Activated T-helper 17 cell treated with anti-CD3 and anti-CD28 coated beads, Interleukin-2, amount 50 U/mL, for 72 hours (primary cell): Measurements from ENCODE around the gene USP26. TPM values are rescaled to one million over a fixed set of nuclear protein-coding genes. Genes with fewer than 3 reads are reported as not detected.
"Not testable (repeated sequence)": the region's sequence is repeated elsewhere in the genome, so short reads cannot be mapped to it uniquely, and the experiment has no call there.

ENCODE experiments used
- ATAC-seq: fragments of 150-1000 bp; cut with Tn5 transposase; replicated peaks from 2 replicates; pipeline ENCODE4 v1.10.0; 2021; ENCODE audit warnings: mild to moderate bottlenecking, moderate library complexity
- H3K27ac Mint-ChIP-seq: one replicate; pipeline ENCODE4 v1.8.0; 2022; ENCODE audit warnings: mixed read lengths
- H3K27me3 Mint-ChIP-seq: one replicate; pipeline ENCODE4 v1.8.0; 2022; ENCODE audit warnings: mixed read lengths
- H3K36me3 Mint-ChIP-seq: one replicate; pipeline ENCODE4 v1.8.0; 2022; ENCODE audit warnings: low read depth, mild to moderate bottlenecking, mixed read lengths
- H3K4me1 Mint-ChIP-seq: one replicate; pipeline ENCODE4 v1.8.0; 2022; ENCODE audit warnings: mixed read lengths
- H3K4me3 Mint-ChIP-seq: one replicate; pipeline ENCODE4 v1.8.0; 2022; ENCODE audit warnings: mild to moderate bottlenecking, mixed read lengths
- H3K9me3 Mint-ChIP-seq: one replicate; pipeline ENCODE4 v1.8.0; 2022; ENCODE audit warnings: mixed read lengths
- total RNA-seq, 2 donors: library from RNA; stranded (reverse); gene quantifications; one replicate each; pipeline ENCODE4 v1.2.3, GENCODE V29; 2022

Gene USP26, protein sequence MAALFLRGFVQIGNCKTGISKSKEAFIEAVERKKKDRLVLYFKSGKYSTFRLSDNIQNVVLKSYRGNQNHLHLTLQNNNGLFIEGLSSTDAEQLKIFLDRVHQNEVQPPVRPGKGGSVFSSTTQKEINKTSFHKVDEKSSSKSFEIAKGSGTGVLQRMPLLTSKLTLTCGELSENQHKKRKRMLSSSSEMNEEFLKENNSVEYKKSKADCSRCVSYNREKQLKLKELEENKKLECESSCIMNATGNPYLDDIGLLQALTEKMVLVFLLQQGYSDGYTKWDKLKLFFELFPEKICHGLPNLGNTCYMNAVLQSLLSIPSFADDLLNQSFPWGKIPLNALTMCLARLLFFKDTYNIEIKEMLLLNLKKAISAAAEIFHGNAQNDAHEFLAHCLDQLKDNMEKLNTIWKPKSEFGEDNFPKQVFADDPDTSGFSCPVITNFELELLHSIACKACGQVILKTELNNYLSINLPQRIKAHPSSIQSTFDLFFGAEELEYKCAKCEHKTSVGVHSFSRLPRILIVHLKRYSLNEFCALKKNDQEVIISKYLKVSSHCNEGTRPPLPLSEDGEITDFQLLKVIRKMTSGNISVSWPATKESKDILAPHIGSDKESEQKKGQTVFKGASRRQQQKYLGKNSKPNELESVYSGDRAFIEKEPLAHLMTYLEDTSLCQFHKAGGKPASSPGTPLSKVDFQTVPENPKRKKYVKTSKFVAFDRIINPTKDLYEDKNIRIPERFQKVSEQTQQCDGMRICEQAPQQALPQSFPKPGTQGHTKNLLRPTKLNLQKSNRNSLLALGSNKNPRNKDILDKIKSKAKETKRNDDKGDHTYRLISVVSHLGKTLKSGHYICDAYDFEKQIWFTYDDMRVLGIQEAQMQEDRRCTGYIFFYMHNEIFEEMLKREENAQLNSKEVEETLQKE
- not detected for total RNA-seq

DNA sequence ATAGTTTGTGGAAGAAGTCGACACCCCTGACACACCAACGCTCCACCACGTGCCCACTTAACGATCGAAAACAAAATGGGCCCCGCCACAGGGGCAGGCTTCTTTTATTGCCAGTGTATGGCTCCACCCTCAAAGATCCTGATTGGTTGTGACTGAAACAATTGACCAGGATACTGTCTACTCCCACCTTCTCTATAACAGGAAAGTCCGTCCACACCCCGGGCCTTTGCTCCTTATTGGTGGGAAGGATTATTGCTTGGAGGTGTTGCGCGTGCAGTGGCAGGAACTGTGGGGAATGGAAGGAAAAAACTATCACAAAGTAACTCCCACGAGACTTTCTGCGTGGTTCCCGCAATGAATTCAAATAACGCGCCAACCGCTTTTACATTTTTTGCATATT is at the start of gene USP26:
TSS of gene USP26 (minus strand) at position 79 of the 400 bp plus-strand sequence. CDS start 68,889 bp downstream, outside the sequence.
- H3K27me3 Mint-ChIP-seq, result no peaks in the 10 kb centered on the region
- H3K9me3 Mint-ChIP-seq, result no peaks in the 10 kb centered on the region
- no peak within 1 kb of the TSS for H3K4me3 Mint-ChIP-seq
- no peak for ATAC-seq
- H3K36me3 Mint-ChIP-seq, result no peaks in the 10 kb centered on the region
- no peaks in the 10 kb centered on the region for H3K4me1 Mint-ChIP-seq
- no peak within 1 kb of the TSS for H3K27ac Mint-ChIP-seq

DNA sequence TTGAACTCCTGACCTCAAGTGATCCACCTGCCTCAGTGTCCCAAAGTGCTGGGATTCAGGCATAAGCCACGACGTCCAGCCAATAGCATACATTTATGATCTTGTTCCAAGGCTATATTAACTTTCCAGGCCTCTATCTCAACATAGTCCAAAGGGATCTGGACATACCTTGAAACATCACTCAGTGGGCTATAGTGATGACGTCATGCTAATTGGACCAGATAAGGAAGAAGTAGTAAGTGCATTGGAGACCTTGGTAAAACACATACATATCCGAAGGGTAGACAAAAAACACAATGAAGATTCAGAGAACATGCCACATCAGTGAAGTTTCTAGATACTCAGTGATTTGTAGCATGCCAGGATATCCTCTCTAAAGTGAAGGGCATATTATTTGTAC is 37.4 kb upstream of the USP26 start:
- Mint-ChIP-seq H3K36me3 (no peaks in the 10 kb centered on the region), H3K4me3 (no peak overlapping the region), H3K27me3 (no peaks in the 10 kb centered on the region), H3K9me3 (no peaks in the 10 kb centered on the region), H3K27ac (no peak overlapping the region), H3K4me1 (no peaks in the 10 kb centered on the region)
- ATAC-seq, result no peak

DNA sequence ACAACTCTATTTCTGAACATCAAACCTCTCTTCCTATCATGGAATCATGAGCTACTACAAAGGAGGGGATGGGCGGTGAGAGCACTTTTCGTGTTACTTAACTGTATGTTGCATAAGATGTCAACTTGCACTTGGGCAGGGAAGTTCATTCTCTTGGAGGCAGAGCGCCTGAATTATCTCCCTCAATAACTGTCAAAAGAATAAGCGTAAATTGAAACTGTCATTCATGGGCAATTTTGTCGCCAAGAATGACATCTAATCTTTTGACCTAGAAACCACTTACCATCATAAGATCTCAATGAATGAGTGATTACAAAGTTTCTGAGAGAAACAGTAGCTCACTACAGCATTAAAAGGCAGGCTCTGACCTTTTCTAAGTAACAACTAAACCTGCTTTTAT is 23.5 kb upstream of the USP26 start:
- no peaks in the 10 kb centered on the region for H3K36me3 Mint-ChIP-seq
- no peaks in the 10 kb centered on the region for H3K9me3 Mint-ChIP-seq
- no peak overlapping the region for H3K27ac Mint-ChIP-seq
- no peak overlapping the region for H3K4me3 Mint-ChIP-seq
- no peaks in the 10 kb centered on the region for H3K27me3 Mint-ChIP-seq
- H3K4me1 Mint-ChIP-seq, result no peaks in the 10 kb centered on the region
- no peak for ATAC-seq

DNA sequence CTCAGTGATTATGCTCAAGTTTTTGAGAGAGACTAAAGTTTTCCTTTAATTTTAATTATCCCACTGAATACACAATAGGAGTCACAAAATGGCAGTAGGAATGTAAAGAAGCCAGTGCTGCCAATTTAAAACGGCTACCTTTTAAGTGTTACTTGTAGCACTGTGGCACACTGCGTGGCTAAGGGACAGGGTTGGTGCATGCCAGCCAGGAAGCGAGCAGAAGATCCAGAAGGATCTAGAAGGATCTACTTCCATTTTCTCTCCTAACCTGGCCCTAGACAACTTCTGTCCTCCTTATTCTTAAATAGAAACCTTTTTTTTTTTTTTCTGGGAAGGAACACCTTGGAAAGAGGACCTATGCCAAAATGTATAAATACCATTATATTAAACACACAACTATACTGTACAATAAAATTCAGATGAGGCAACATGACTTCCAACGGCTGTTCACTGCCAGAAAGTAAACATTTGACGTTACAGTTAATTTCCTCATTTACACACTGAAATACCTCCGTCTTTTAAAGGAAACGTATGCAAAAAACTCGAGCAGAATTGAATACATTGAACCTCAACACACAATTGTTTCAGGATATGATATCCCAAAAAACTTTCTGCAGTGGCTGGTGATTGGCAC is 2.7 kb downstream of the USP26 start:
- Mint-ChIP-seq H3K27me3 (no peaks in the 10 kb centered on the region), H3K4me3 (no peak overlapping the region), H3K36me3 (no peaks in the 10 kb centered on the region), H3K9me3 (no peaks in the 10 kb centered on the region), H3K27ac (no peak overlapping the region), H3K4me1 (no peaks in the 10 kb centered on the region)
- no peak for ATAC-seq

DNA sequence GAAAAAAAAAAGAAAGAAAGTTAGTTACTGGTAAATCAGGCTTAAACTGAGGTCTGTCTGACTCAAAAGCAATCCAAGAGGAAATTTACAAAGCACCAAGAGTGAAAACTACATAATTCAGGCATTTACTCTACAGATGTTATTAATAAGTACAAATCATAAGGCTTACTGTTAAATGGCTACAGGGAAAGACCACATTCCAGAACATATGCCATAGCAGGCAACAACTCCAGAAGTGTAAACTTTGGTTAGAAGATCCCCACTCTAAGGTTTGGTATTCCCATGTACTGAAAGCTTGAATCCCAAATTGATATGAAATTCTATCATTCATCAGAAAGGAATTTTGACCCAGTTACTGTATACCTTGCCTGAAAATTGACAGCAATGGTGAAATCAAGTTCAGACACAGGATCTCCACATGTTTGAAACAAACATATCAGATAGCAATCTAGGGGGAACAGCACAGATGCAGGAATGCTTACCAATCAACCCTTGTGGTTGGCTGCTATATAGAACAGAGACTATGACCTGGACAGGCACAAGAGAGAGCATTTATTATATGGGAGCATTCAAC is 6.6 kb downstream of the USP26 start:
- H3K27ac Mint-ChIP-seq, result no peak overlapping the region
- no peak for ATAC-seq
- no peaks in the 10 kb centered on the region for H3K27me3 Mint-ChIP-seq
- H3K9me3 Mint-ChIP-seq, result no peaks in the 10 kb centered on the region
- H3K36me3 Mint-ChIP-seq, result no peaks in the 10 kb centered on the region
- no peak overlapping the region for H3K4me3 Mint-ChIP-seq
- H3K4me1 Mint-ChIP-seq, result no peaks in the 10 kb centered on the region

DNA sequence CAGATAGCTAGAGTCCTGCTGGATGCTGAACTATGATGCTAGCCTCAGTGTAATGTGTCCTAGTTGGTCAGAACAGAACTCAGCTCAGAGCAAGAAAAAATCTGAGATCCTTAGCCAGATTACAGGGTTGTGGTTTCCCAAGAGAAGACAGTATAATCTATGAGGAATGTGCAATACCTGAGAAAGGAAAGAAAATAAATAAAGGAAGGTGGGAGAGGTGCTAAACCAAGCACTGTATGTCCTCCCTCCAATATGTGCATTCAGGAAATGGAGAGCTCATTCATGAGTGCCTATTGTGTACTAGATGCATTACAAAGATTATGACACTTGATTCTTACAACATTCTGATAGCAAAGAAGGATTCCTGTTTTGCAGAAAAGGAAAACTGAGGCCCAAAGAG is 7.5 kb downstream of the USP26 start:
- H3K27ac Mint-ChIP-seq, result no peak overlapping the region
- no peaks in the 10 kb centered on the region for H3K9me3 Mint-ChIP-seq
- ATAC-seq, result no peak
- H3K4me1 Mint-ChIP-seq, result no peaks in the 10 kb centered on the region
- H3K36me3 Mint-ChIP-seq, result no peaks in the 10 kb centered on the region
- H3K4me3 Mint-ChIP-seq, result no peak overlapping the region
- no peaks in the 10 kb centered on the region for H3K27me3 Mint-ChIP-seq

DNA sequence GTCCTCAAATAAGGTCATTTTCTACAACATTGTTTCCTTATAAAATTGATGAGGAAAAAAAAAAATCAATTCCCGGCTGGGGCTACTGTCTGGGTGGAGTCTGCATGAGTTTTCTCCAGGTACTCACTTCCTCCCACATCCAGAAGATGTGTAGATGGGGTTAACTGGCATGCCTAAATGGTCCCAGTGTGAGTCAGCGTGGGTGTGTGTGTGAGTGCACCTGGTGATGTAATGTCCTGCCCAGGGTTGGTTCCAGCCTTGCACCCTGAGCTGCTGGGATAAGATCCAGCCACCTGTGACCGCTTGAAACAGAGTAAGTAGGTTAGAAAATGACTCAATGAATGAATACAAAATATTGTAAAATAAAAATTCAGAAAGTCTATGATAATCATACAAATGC is 11.1 kb downstream of the USP26 start:
- Mint-ChIP-seq H3K4me1 (no peaks in the 10 kb centered on the region), H3K27ac (no peak overlapping the region), H3K27me3 (no peaks in the 10 kb centered on the region), H3K4me3 (no peak overlapping the region), H3K9me3 (no peaks in the 10 kb centered on the region), H3K36me3 (no peaks in the 10 kb centered on the region)
- no peak for ATAC-seq

DNA sequence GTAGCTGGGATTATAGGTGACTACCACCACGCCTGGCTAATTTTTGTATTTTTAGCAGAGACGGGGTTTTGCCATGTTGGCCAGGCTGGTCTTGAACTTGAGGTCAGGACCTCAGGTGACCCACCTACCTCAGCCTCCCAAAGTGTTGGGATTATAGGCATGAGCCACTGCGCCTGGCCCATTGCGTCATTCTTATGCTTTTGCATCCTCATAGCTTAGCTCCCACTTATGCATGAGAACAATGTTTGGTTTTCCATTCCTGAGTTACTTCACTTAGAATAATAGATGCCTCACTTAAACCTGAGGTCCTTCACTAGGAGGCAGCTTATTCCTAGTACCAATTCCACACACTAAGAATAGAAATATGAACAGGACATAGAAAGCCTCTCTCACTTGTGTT is 11.9 kb downstream of the USP26 start:
- H3K27ac Mint-ChIP-seq, H3K4me3 Mint-ChIP-seq, ATAC-seq, H3K4me1 Mint-ChIP-seq, H3K36me3 Mint-ChIP-seq, H3K9me3 Mint-ChIP-seq, H3K27me3 Mint-ChIP-seq: not testable (repeated sequence)

DNA sequence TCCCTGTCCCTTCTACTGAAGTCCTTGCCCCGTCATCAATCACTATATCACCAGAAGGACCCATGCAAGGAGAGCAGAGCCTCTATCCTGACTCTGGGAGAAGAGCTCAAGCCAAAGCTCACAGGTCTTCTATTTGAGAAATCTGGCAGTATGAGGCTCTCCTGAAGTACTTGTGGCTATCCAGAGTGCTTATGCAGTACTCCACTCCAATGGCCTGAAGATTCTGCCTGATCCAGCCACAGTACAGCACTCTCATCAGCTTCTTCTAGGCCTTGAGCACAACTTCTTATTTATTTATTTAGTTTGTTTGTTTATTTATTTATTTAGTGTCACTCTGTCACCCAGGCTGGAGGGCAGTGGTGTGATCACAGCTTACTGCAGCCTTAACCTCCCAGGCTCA is 13.0 kb downstream of the USP26 start:
- no peak overlapping the region for H3K27ac Mint-ChIP-seq
- H3K4me1 Mint-ChIP-seq, result no peaks in the 10 kb centered on the region
- no peaks in the 10 kb centered on the region for H3K9me3 Mint-ChIP-seq
- no peak for ATAC-seq
- no peak overlapping the region for H3K4me3 Mint-ChIP-seq
- no peaks in the 10 kb centered on the region for H3K36me3 Mint-ChIP-seq
- H3K27me3 Mint-ChIP-seq, result no peaks in the 10 kb centered on the region

DNA sequence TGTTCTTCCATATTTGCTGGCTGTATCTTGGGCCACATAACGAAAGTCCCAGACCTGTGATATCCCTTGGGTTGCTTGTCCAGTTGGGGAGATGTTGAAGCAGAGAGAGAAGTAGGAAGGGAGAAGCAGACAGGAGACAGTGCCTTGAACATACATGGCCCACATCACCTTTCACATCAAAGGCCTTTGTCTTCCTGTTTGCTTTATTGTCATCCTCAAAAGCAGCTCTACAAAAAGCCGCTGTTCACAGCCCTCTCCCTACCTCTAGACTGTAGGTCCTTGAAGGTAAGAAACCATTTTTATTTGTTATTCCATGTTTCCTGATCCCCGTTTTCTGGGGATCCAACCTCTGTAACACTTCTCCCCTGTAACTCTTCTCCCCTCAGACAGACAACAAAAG is 14.9 kb downstream of the USP26 start:
- Mint-ChIP-seq H3K9me3 (no peaks in the 10 kb centered on the region), H3K4me3 (no peak overlapping the region), H3K36me3 (no peaks in the 10 kb centered on the region), H3K27me3 (no peaks in the 10 kb centered on the region), H3K27ac (no peak overlapping the region), H3K4me1 (no peaks in the 10 kb centered on the region)
- ATAC-seq, result no peak

DNA sequence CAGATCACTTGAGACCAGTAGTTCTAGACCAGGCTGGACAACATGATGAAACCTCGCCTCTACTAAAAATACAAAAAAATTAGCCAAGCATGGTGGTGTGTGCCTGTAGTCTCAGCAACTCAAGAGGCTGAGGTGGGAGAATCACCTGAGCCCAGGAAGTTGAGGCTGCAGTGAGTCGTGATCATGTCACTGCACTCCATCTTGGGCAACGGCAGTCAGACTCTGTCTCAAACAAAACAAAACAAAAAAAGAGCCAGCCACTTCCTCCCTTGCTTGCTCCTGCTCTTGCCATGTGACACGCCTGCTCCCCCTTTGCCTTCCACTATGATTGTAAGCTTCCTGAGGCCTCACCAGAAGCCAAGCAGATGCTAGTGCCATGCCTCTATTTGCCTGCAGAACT is 19.1 kb downstream of the USP26 start:
- H3K4me3 Mint-ChIP-seq, H3K9me3 Mint-ChIP-seq, ATAC-seq, H3K4me1 Mint-ChIP-seq, H3K36me3 Mint-ChIP-seq, H3K27me3 Mint-ChIP-seq, H3K27ac Mint-ChIP-seq: not testable (repeated sequence)

DNA sequence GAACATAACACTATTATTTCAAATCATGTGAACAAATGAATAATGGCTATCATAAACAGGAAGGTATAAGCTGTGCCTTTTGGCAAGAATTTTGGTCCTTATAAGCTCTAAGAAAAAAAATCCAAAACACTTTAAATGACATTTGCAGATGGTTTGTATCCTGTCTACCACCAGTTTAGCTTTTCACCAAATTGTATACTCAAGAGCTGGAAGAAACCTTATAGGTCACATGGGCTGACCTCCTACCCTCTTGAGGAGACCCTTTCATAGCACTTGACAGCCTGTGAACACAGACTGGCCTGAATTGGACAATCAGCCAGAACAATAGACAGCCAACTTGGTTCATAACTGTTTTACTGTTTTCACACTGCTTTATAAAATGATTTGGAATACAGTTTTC is 24.3 kb downstream of the USP26 start:
- no peak overlapping the region for H3K27ac Mint-ChIP-seq
- H3K4me3 Mint-ChIP-seq, result no peak overlapping the region
- no peak for ATAC-seq
- no peaks in the 10 kb centered on the region for H3K27me3 Mint-ChIP-seq
- H3K9me3 Mint-ChIP-seq, result no peaks in the 10 kb centered on the region
- H3K36me3 Mint-ChIP-seq, result no peaks in the 10 kb centered on the region
- no peaks in the 10 kb centered on the region for H3K4me1 Mint-ChIP-seq

DNA sequence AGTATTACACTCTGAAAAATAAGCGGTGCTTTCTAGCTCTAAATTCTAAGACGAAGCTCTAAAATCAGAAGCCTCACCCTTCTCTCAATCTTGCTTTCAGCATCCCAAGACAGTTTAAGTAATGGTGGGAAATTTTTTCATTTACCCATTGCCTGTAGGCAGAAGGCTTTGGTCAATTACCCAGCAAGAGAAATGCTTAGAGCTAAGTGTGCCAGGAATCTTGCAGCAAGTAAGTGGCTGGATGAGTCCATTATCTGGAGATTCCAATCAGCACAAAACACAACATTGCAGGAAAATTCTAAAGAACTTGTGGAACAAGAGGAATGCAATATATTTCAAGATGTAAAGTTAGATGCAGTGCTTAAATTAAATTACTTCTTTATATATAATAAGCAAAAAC is 28.4 kb downstream of the USP26 start:
- Mint-ChIP-seq H3K4me3 (no peak overlapping the region), H3K9me3 (no peaks in the 10 kb centered on the region), H3K27me3 (peaks cover 7% of the 10 kb centered on the region), H3K36me3 (no peaks in the 10 kb centered on the region), H3K4me1 (no peaks in the 10 kb centered on the region), H3K27ac (no peak overlapping the region)
- no peak for ATAC-seq

DNA sequence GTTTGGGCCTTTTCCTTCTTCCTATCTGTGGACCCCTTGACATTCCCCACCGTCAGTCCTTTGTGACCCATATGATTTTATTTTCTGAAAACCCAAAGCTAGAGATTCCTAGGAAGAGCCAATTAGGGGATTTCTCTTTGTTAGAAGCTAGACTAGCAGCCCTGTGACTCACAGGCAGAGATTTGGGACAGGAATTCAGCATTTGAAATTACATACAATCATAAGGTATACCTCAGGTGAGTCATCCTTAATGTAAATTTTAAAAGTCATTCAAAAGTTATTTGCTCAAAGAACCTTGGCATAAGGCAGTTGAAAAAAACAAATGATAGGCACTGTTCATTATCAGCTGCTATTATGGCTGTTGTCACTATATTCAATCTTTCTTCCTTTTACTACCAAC is 40.6 kb downstream of the USP26 start:
- ATAC-seq, result no peak
- no peak overlapping the region for H3K4me3 Mint-ChIP-seq
- no peaks in the 10 kb centered on the region for H3K4me1 Mint-ChIP-seq
- no peaks in the 10 kb centered on the region for H3K9me3 Mint-ChIP-seq
- H3K27me3 Mint-ChIP-seq, result no peaks in the 10 kb centered on the region
- H3K27ac Mint-ChIP-seq, result no peak overlapping the region
- H3K36me3 Mint-ChIP-seq, result no peaks in the 10 kb centered on the region
